ENCODE results near the gene KCNN2.

The KCNN2 gene

DNA sequence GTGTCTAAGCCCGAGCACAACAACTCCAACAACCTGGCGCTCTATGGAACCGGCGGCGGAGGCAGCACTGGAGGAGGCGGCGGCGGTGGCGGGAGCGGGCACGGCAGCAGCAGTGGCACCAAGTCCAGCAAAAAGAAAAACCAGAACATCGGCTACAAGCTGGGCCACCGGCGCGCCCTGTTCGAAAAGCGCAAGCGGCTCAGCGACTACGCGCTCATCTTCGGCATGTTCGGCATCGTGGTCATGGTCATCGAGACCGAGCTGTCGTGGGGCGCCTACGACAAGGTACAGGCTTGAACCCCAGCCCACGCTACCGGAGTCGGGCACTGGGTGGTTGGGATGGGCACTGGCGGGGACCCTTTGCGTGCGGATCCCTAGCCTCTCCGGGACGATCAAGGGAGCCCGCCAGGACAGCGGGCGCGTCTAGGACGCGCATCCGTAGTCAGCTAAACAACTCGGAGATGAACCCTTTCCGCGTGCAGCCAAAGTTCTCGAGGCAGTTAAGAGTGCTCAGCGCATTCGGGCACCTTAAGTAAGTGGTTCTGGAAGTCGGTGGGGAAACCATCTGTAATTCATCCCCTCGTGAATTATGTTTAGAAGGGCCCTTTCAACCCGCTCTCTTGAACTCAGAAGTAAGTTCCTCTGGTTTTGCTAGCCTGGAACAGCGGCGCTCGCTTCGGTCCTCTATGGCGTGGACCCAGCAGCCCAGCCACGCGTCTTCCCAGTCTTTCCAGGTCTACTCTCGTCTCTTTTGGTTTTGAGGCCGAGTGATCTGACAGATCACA lies 1.3 kb downstream of the KCNN2 start:
- no peak for DNase-seq

DNA sequence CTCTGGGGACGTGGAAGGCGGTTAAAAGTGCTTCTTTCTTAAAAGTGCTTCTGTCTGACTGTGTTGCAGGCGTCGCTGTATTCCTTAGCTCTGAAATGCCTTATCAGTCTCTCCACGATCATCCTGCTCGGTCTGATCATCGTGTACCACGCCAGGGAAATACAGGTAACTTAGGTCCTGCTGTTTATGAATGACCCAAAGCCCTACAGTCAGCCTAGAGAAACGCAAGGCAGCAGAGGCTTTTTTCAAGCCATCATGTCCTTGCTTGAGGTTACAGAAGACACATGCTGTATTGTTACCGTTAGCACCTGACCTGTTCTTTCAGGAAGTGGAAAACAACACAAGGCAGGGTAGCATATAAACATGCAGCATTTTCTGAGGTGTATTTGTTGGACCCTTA lies 2.0 kb downstream of the KCNN2 start:
- no peak for DNase-seq

DNA sequence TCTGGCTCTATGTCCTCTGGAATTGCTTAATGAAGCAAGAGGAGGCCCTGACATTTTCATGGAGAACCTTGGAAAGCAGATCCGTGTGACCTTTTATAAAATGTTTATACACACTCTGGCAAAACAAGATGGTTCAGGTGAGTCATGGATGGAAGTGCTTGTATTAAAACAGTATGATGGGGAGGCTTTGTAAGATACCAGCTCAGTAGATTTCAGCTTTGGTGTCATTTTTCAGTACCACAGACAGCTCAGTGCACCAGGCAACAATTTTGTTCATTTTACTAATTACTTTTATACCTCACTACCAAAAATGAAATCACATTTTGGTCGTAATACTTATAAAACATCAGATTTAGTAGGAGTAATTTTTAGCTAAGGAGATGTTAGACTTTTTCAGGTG lies 5.2 kb downstream of the KCNN2 start:
- no peak for DNase-seq

DNA sequence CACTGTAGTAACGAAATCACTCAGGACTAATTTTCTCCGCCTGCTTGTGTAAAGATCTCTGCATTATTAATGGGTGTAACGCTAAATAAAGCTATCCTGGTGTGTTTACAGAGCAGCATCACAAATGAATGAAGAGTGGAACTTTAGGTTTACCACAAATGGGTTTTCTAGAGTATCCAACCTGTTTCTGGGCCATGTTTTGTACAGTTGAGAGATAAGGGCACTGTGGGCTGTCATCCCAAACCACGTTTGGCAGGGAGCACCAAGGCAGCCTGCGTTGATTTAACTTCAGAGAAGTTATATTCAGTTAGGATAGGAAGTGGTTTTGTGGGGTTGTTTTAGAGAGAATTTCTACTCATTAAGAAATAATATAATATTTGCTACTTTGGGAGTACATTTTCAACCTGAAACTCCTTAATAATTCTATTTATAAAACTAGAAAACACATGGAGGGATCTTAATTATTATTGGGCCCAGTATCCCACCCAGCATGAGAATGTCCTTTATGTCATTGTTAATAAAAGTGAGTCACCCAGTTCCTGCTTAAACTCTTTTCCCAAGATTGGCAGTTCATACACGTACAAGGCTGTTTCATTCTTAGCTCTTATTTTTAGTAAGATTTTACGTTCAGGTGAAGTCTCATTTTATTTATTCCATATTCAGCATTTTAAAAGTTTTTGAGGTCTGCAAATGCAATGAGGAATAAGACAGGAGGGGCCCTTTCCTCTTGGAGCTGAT lies 8.0 kb downstream of the KCNN2 start:
- no peak for DNase-seq

DNA sequence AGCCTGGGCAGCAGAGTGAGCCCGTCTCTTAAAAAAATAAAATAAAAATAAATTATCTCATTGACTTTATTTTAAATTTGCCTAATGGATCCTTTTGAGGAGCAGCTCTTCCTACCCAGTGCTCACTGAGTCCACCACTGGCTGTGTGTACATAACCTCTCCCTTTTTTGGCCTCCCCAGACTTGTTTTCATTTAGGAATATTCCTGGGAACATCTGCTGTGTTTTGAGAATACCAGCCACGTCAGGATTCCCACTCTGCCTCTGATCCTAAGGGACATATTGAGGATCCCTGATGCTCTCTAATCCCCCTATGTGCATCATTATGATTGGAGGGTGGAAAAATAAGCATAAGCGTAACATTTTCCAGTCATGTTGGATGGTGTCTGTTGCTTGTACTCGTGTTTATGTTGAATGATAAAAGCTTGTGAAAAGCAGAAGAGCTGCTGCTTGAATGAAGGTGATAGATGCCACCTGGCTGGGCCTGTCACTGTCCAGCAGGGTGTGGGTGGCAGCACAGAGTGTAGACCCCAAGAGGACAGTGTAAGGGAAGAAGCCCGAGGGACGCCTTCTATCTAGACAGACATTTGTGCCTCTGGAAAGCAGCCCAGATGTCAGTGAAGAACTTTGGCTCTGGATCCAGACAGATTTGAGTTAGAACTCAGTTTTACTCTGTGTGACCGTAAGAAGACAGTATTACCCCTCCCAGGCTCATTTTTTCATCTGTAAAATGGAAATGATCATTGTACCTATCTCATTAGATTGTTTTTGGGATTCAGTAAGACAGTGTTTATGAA lies 15.4 kb downstream of the KCNN2 start:
- DNase-seq, result no peak

DNA sequence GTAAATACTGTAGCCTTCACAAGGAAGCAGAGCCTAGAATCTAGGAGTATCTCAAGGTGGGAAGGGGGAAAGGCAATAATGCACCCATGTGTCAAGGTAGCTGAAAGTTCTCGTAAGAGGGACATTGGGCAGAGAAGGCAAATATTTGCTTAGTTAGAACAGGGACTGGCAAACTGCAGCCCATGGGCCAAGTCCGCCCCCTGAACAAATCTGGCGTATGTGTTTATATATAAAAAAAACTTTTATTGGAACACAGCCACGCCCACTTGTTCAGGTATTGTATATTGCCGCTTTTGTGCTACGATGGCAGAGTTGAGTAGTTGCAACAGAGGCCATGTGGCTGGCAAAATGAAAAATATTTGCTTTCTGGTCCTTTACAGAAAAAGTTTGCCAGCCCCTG lies 16.1 kb downstream of the KCNN2 start:
- no peak for DNase-seq

DNA sequence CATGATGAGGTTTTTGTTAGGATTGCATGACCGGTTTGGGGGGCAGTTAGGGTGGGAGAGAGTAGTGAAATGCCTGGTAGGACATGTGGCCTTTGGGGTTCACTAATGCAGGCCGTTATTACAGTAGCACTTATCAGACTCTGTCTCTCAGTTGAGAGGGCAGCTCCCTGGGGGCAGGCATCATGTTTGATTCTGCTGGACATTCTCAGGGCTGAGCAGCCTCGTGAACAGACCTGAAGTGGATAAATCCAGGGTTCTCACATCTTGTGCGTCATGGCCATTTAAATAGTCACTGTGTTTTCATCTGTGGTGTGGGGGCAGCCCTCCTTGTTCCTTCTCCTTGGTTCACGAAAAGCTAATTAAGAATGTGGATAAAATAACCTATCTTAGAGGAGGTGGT lies 18.9 kb downstream of the KCNN2 start:
- no peak for DNase-seq

DNA sequence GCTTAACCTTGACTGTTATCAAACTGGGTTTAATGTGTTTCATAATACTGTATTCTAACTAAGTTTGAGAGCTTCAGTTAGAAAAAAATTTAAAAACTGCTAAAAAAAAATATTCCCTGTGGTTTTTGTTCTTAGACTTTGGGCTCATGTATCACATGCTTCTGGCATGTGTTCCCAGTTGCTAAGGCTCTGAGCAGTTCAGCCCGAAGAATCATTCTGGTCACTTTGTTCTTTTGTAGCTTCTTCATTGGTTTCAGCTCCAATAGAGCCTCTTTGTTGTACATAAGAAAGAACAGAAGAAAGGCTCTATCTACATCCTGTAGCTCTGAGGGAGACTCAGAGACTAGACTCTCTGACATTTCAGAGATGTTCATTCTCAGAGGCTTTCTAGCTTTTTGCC lies 25.6 kb downstream of the KCNN2 start:
- DNase-seq, result no peak

DNA sequence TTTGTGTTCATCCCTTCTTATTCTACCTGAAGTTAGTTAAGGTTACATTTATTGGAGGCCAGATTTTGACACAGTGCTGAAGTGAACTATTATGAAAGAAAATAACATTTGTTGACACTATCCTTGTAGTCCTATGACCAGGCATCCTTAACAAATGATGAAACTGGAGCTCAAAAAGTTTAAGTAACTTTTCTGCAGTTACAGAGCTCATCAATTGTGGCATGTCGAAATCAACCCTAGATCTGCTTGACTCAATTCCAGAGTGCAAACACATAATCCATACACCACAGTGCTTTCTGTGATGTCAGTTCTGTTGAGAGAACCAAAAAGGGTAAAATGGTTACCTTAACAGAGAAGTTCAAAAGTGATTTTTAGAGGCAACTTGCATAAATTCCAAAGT lies 28.6 kb downstream of the KCNN2 start:
- no peak for DNase-seq

DNA sequence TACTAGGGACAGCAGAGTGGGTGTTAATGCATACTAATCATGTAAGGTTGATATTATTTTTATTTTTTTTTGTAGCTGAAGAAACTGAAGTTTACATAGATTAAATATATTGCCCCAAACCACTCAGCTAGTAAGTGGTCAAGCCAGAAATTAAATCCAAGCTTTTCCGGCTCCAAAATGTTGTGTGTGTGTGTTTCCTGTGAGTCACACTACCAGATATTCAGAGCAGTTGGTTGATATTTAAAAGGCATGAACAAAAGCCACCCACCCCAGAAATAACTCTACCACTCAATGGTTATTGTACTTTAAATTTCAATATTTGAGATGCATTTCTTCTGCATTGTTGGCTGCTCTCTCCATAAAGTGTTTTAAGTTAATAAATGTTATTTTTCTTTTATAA lies 29.5 kb downstream of the KCNN2 start:
- no peak for DNase-seq

DNA sequence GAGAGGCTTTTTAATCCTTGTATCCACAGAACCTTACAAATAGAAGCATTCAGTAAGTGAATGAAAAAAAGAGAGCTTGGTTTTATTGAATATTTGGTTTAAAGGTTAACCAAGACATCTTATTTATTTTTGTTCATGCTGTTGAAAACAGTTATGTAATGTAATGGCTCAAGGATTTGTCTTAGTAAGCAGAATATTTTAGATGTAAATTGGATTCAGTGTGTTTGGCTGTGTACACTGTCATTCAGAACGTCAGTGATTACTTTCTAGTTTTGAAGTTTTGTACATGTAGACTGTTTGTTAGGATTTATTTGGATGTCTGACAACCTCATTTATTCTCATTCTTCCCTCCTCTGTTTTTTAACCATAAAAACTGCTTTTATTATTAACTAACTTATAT lies 31.3 kb downstream of the KCNN2 start:
- no peak for DNase-seq

DNA sequence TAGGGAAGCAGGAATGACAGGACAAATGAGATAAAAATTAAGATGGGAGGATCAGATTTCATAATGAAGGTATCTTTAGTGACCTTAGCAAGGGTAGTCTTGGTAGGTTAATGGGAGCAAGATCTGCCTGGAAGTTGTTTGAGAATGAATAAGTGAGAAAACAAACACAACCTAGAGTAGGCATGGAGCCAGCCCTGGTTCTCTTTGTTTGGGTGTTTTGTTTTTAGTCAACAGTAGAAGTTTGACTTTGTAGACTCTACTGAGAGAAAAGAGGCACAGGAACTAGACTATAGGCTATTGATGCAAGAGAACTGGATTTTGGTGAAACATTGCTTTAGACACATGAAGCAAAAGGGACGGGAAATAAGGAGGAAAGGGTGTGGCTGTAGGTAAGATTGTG lies 40.3 kb downstream of the KCNN2 start:
- no peak for DNase-seq

DNA sequence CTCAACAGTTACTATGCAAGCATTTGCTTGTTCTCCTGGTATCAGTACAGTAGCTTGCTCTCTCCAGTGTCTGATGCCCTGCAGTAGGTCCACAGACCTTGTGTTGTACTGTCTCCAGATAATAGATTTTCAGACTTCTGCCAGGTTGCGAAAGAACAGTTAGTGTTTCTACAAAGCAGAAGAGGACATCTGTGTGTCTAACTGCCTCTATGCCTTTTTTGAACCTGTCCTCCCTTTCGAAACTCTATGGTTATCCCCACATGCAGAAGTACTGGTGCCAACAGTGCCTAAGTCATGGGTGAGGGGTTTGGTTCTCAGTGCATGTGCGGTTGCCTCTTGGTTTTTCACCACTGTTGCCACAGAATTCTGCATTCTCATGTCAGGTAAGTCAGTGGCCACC lies 45.9 kb downstream of the KCNN2 start:
- DNase-seq, result no peak

DNA sequence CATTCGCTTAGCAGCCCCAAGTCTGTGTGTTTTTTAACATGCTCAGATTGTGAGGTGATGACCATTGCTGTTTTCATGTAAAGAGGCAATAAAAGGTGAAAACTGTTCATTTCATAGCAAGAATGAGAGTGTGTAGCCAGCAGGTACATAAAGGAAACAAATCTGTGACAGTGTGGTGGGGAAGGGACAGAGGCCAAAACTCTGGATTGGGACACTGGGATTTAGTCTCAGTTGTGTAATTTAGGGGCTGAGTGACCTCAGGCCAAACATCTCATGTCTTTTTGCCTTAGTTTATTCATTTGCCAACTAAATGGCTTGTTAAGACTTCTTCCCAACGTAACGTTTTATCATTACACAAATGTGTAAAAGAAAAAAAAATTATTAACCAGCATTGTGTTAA lies 47.0 kb downstream of the KCNN2 start:
- DNase-seq, result no peak

DNA sequence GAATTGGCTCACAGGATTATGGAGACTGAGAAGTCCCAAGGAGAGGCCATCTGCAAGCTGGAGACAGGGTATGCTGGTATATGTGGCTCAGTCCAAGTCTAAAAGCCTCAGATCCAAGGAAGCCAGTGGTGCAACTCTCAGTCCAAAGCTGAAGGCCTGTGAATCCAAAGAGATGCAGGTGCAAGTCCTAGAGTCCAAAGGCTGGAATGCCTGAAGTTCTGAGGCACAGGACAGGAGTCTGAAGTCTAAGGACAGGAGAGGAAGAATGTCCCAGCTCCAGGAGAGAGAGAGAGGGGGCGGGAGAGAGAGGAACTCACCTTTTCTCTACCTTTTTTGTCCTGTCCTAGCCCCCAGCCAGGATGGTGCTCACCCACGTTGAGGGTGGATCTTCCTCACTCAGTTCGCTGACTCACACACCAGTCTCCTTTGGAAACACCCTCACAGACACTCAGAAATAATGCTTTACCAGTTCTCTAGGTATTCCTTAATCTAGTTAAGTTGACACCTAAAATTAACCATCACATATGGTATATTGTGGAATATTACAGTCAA lies 49.6 kb downstream of the KCNN2 start:
- DNase-seq, result no peak

DNA sequence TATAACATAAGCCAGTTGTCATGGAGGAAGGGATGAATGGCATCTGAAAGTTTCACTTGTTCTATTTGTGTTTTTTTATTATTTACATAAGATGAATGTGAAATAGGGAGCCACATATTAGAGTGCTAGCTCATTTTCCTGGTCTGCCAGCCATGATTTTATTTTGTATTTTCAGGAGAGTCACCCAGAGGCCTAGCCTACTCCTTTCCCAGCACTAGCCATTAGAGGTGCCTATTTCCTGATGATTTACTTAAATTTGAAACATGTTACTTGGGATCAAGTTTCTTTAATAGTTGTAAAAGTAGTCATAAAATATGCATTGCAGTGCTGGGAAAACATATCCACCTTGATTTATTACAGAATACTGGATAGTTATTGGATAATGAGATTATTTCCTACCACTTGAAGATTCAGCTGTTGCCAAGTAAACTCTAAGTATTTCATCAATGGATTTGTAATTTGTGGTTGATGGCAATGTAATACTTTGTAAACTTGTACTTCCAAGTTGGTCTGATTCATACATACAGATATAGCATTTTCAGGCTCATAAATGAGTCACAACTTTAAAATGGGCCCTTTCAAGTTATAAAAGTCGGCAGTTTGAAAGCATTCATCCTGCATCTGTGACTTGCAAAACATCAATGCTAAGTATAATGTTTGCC lies 50.8 kb downstream of the KCNN2 start:
- no peak for DNase-seq

DNA sequence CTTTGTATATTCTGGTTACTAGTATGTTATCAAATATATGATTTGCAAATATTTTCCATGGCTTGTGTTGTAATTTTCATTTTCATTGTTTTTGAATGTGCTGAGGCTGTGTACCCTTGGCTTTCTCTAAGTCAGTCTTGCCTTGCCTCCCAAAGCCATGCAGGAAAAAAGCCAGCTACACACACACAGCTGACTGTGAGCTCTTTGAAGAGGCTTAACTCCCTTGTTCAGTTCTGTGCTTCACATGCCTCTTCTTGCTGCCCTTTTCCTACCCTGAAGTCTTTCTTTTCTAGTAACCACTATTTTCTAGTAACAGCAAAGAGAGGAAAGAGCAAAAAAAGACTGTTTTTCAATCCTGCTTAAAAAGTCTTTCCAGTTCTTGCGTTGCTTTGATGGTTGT lies 53.9 kb downstream of the KCNN2 start:
- DNase-seq, result no peak

DNA sequence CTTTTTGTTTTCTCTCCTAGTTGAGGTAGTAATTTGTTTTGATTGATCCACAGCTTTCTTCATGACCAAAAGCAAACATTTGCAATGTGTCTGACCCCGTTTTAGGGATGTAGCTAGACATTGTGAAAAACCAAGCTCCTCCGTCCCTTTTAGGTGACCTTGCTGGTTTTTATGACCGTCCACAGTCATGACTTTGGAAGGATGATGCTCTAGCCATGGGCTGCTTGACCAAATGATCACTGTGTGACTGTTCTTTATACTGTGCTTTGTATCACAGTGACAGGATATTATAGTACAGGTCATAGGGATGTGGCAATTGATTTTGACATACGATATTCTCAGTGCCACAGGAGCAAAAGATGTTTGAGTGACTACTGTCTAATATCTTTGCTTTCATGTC lies 54.4 kb downstream of the KCNN2 start:
- no peak for DNase-seq

DNA sequence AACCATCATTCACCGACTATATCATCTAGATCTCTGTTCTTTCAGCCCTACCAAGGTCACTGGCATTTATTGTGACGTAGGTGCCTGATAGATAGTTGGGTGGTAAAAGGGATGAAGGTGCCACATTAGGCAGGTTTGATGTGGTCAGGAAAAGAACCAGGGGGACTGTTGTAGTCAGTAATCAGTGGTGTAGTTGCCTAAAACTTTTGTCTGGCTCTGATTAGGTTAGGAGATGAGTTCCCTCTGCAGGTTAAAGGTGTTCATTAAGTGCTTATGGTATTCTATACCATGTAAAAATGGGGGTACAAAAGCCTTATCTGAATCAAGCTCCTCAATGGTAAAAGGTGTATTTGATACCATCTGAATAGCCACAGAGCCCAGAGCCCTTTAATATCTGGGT lies 55.6 kb downstream of the KCNN2 start:
- DNase-seq, result no peak

DNA sequence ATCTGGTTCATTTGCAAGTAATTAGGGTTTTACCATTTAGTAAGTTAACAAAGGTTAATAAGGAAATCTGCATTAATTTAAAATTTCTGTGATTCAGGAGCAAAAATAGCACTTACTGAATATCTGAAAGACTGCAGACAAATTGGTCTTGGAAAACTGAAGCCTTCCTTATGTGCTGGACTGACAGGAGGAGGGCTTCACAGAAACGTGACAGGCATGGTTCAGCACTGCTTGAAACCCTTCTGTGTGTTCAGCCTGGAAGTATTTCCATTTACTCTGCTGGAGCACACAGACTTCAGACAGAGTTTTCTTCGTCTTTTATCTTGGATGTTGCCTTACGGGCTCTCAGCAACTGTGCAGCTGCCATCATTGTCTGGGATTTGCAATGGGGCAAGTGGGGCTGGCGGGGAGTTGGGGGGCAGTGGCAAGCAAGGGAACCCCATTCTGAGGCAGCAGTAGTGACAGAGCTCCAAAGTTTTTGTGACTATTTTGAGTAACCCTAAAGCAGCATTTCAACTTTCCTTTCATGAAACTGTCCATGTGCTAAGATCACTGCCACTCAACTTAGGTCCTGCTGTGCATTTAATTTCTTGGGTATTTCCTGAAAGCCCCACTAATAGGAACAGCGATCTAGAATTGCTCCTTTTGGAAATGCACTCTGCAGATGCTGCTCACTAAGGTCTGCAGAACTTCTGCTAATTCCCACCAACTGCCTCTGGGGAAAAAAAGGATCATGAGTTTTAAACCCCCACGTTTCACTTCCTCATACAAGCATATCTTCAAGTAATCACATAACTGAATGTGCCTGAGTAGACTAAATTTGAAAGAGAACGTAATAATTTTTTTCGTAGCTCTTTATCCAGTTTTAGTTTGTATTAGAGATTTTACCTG lies 56.6 kb downstream of the KCNN2 start:
- no peak for DNase-seq

DNA sequence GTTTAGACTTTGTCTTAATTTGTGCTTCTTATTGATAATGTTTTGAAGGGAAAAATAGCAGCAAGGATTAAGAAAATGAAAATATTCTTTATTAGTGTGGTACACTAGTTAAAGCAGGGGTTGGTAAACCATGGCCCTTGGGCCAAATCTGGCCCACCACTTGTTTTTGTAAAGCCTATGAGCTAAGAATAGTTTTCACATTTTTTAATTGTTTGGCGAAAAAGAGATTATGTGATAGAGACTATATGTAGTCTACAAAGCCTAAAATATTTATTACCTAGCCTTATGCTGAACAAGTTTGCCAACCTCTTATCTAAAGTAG lies 57.2 kb downstream of the KCNN2 start:
- no peak for DNase-seq

DNA sequence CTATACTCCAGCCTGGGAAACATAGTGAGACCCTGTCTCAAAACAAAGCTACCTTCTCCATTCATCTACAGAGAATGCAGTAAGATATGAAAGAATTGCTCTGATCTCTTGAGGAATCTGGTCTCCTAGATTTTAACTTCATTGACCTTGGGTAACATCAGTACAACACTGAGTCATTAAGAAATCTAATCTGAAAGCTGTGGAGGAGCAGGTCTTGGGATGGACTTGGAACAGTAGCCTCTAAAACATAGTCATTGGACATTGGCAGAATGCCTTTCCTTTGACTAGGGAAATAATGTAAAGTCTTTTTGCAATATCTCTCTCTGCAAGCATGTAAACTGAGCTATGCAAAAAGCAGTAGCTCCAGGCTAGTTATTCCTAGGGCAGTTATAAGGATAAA lies 58.1 kb downstream of the KCNN2 start:
- no peak for DNase-seq
